Stimulated activated CD4-positive, alpha-beta T cell treated with anti-CD3 and anti-CD28 coated beads, Interleukin-2, amount 100 ng/mL, for 4 hours (primary cell): ENCODE measurements around the gene SNUPN.
"Not testable (repeated sequence)": the region's sequence is repeated elsewhere in the genome, so short reads cannot be mapped to it uniquely, and the experiment has no call there.

ENCODE experiments used
- DNase-seq: peaks from one replicate; pipeline ENCODE4 v3.0.0-alpha.2; 2020; ENCODE audit warnings: low read depth

Gene SNUPN

DNA sequence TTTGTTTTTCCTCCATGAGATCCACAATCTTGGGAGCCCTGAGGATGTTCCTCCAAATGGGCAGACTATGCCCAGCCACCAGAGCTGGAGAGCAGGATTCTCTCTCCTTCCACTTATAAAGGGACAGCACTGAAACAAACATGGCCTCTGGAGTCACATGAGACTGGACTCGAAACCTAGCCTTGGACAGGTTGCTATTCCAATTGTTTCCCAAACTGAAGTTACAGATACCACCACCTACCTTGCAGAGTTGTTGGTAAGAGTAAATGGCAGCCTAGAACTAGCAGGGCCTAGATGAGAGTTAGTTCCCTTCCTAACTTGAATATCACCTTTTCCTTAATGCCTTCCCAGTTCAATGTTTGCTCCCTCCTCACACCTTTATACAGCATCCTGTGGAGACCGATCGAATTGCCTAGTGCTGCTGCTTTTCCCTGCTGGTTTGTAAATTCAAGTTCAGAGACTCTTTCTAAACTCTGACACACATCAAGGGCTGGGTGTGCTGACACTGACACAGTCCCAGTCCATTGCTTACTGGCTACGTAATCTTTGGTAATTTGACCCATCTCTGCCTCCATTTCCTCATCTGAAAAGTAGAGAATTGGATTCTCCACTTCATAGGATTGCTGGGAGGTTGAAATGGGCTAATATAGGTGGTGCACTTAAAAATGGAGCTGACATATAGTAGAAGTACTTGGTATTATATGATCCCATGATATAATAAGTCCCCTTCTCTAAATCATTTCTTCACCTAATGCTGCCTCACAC is 11.9 kb upstream of the SNUPN start:
- no peak for DNase-seq

- no peak for DNase-seq
These were observed 10.5 kb upstream of the SNUPN start for GRCh38 chr15:75636026-75636425.

- DNase-seq, result not testable (repeated sequence)
These were observed 8.4 kb upstream of the SNUPN start for GRCh38 chr15:75633922-75634321.

- no peak for DNase-seq
These were observed 6.4 kb upstream of the SNUPN start for GRCh38 chr15:75631935-75632334.

DNA sequence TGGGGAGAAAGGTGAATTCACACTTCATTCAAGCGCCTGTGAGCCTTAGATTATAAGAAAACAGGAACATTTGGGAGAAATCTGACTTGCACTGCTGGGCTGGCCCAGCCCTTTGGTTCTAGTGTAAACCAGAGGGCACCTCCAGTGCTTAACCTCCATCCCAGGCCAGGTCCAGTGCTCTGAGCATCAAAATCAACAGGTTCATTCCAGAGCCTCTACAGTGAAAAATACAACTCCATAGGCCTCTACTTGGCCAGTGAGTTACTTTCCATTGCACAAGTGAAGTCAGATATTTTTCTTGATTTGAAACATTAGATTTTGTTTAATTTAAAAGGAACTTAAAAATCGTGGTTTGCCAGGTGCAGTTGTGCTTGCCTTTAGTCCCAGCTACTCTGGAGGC is 3.0 kb downstream of the SNUPN start:
- DNase-seq, result no peak

- no peak for DNase-seq
These were observed 4.6 kb downstream of the SNUPN start for GRCh38 chr15:75620841-75621391.

- DNase-seq, result no peak
These were observed 5.3 kb downstream of the SNUPN start for GRCh38 chr15:75620058-75620820.

DNA sequence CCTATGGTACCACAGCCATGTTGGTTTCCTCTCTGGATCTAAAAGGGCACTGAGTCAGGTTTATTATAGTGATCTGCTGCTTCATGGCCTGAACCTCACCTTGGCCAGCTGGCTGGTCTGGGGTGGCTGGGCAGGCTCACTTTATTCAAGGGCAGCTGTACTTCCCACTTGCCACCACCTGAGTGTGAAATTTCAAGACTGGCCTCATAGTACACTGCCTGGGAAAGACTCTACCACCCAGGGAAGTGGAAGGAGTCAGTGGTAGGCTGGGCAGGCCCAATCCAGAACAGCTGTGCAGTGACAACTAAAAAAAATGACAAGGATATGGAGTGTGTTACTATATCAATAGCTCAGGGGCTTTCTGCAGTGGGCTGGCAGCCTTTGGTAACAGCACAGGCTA is 8.8 kb downstream of the SNUPN start:
- DNase-seq, result no peak

DNA sequence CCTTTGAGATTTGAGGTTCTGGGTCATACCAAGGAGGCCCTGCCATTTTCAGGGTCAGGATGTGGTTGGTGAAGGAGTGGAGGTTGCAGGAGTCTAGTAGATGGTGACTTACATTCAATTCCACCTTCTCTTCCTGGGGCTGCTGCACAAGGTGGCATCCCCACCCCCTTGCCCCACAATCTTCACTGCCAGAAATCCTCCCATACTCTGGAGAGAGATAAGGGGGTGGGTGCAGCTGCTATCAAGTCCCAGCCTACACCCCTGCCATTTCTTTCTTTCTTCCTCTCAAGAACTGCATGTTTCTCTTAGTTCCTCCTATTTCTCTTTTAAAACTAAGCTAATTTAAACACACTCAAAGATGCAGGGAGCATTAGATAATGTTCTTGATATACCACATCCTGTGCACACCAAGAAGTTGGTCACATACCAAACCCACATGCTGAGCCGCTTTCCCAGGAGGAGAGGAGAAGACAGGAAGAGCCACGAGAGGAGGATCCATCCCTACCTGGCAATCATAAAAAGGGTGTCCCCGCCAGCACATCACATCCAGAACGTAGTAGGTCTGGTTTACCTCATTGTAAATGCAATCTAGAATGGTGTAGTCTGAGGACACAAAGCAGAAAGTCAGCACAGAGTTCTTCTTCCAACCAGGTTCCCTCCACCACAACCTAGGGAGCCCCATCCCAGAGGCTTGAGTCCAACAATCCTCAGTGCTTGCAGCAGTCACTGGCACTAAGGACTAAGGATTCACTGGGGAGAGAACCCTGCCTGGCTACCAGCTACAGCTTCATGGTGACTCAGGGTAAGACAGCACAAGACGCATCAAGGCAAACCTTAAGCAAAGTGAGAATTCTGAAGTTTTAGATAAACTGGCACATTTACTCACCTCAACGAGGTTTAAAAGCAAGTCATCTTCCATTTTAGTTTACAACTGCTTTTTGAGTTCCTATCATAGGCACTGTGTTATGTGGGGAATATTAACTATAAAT is 18.5 kb downstream of the SNUPN start:
- DNase-seq, result no peak

DNA sequence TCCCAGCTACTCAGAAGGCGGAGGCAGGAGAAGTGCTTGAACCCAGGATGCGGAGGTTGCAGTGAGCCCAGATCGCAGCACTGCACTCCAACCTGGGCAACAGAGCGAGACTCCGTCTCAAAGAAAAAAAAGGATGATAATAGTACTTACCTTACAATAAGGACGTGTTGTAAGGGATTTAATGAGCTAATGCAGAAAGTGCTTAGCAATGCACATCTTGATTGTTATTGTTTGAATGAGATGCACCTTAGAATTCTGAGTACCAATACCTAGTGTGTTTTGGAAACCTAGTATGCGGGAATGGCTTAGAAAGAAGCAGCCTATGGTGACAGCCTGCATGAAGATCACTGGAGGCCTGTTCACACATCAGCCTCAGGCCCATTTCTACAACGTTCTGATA is 19.5 kb downstream of the SNUPN start:
- DNase-seq, result no peak

DNA sequence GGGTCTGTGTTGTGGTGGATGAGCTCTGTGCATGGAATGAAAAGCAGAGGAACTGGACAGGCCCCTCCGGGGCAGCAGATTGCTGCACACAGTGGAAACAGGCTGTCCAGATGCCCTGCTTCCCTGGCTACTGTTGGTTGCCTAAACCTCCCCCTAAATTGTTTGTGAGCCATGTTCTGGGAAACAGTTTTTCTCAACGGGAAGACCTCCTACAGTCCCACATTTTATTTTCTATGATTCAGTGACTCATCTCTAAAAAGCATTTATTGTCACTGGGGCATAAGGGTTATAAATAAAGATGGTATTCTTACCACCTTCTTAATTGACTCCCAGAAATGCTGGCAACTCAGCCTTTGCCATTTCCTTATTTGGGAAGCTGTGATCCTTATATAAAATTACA is 26.1 kb downstream of the SNUPN start:
- no peak for DNase-seq

- DNase-seq, result no peak
These were observed 27.2 kb downstream of the SNUPN start for GRCh38 chr15:75598361-75598760.

DNA sequence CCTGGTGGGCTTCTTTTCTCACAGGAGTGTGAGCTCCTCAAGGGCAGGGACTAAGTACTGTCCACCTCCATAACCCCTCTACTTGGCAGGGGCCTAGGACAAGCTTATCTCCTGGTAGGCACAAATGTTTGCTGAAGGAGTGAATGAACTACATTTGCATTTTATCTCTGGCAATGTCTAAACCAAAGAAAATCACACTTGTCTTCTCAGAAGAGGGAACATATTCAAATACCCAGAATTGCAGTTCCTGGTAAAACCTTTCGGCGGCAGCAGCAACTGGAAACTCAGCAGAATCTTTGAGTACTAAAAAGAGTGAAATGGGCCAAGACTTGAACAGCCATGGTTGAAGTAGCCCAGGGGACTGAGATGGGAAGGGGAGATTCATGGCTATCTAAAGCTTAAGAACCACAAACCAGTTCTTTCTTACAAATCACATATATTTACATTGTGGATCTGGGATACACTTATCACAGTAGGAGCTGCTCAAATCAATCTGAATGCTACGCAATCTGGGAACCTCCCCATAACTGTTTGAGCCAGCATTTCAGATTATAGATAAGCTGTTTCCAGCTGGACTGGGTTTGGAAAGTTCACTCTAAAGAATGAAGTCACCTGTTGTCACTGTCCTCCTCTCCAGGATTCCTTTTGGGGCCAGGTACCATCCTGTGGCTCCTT is 27.7 kb downstream of the SNUPN start:
- DNase-seq, result no peak

GRCh38 chr15:75596703-75597345 is 28.7 kb downstream of the SNUPN start:
- DNase-seq, result no peak

GRCh38 chr15:75594276-75594675 is 31.2 kb downstream of the SNUPN start:
- DNase-seq, result no peak

GRCh38 chr15:75591655-75592364 is 33.7 kb downstream of the SNUPN start:
- no peak for DNase-seq

DNA sequence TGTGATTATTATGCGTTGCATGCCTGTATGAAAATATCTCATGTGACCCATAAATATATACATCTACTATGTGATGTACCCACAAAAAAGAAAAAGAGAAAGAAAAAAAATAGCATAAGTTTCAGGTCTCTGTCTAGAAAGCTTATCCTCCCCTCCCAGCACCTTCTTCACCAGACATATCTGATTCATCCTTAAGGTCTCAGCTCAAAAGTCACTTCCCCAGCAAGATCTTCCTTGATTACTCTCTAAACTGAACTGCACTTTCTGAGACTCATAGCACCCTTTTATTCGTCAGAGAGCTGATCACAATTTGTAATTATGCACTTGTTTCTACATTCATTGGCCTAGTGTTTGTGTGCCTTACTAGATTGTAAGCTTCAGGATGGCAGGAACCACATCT is 35.3 kb downstream of the SNUPN start:
- DNase-seq, result no peak

- no peak for DNase-seq
These were observed 36.5 kb downstream of the SNUPN start for GRCh38 chr15:75589071-75589470.

DNA sequence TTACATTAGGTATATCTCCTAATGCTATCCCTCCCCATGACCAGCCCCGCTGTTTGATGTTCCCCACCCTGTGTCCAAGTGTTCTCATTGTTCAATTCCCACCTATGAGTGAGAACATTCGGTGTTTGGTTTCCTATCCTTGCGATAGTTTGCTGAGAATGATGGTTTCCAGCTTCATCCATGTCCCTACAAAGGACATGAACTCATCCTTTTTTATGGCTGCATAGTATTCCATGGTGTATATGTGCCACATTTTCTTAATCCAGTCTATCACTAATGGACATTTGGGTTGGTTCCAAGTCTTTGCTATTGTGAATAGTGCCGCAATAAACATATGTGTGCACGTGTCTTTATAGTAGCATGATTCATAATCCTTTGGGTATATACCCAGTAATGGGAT is 39.1 kb downstream of the SNUPN start:
- DNase-seq, result not testable (repeated sequence)

DNA sequence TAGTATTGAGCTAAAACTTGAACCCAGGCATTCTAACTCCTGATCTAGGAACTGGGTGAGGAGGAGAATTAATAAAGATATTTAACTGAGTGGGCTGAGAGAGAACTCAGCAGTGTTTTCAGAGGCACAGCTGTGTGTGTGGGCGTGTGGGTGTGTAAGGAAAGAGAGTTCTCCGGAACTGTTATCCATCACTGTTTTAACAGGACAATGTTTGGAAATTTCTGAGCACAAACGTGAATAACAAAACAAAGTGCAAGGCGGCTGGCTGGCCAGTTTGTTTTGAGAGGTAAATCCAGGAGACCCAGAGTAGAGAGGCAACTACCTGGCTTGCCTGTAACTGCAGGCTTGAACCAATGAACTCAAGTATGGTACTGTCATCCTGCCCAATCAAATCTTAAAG is 41.4 kb downstream of the SNUPN start:
- DNase-seq, result no peak
